Endothelial cell (in vitro differentiated cells): ENCODE results near the gene ATP5ME. TPM values are rescaled to one million over a fixed set of nuclear protein-coding genes. Genes with fewer than 3 reads are reported as not detected.
"Not testable (repeated sequence)": the region's sequence is repeated elsewhere in the genome, so short reads cannot be mapped to it uniquely, and the experiment has no call there.

Experiments used
- DNase-seq: peaks from one replicate; pipeline ENCODE4 v3.0.0; 2021; ENCODE audit warnings: low spot score
- H3K27ac Mint-ChIP-seq: one replicate; pipeline ENCODE4 v1.8.0; 2021; ENCODE audit warnings: mixed read lengths, inconsistent platforms; ENCODE audit not compliant: unreplicated experiment
- H3K27me3 Mint-ChIP-seq: one replicate; pipeline ENCODE4 v1.8.0; 2021; ENCODE audit warnings: mild to moderate bottlenecking, moderate library complexity, mixed read lengths, inconsistent platforms; ENCODE audit not compliant: unreplicated experiment
- H3K36me3 Mint-ChIP-seq: one replicate; pipeline ENCODE4 v1.8.0; 2021; ENCODE audit warnings: mild to moderate bottlenecking, low read depth, mixed read lengths, inconsistent platforms; ENCODE audit not compliant: unreplicated experiment
- H3K4me1 Mint-ChIP-seq: one replicate; pipeline ENCODE4 v1.8.0; 2021; ENCODE audit warnings: mild to moderate bottlenecking, mixed read lengths, inconsistent platforms; ENCODE audit not compliant: unreplicated experiment
- H3K4me3 Mint-ChIP-seq: one replicate; pipeline ENCODE4 v1.8.0; 2021; ENCODE audit warnings: mild to moderate bottlenecking, mixed read lengths, inconsistent platforms; ENCODE audit not compliant: unreplicated experiment
- H3K9me3 Mint-ChIP-seq: one replicate; pipeline ENCODE4 v1.8.0; 2021; ENCODE audit warnings: mixed read lengths, inconsistent platforms; ENCODE audit not compliant: unreplicated experiment
- total RNA-seq: library from RNA; stranded (reverse); fragmentation: NEBNext Ultra II Directional; extraction: Animal tissue kit (Norgen Biotek cat#: 25700); gene quantifications from one replicate; pipeline ENCODE4 v1.2.1, GENCODE V29; 2021; ENCODE audit not compliant: unreplicated experiment
- TF ChIP-seq, protein P1 (sequence below): fragments of 200-600 bp; sonication (generic); IDR thresholded peaks from one replicate; pipeline ENCODE4 v1.5.0; 2021; ENCODE audit warnings: antibody characterized with exemption; ENCODE audit not compliant: unreplicated experiment

Gene ATP5ME
- total RNA-seq, 1 donor from 2014 or later: 289 TPM

DNA sequence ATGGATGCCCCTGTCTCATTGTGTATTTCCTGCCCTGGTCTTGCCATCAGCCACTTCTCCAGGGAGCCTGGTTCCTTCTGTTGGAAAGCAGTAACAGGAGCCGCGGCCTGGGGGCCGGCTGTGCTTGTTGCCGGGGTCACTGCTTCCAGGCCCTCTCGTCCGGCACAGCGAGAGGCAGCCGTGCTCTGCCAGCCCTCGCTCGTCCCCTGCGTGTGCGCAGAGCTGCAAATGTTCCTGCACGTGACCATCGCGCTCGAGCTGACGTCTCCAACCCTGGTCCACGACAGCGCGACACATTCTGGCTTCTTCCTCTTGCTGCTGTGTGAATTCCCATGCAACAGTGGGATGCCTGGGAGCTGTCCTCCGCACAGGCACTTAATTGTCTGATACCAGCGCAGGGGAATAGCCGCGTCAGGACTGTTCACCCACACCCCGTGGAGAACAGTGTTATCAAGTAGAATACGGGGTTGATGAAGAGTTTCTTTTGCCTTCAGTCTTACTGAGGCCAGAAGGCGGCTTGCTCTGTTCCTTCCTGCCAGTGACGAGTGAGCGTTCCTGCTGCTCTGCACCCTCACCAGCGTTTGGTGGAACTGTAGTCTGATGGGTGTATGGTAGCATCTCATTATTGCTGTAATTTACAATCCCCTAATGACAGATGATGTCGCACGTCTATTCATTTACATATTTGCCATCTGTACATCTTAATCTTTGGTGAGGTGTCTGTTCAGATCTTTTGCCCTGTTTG is 36.4 kb downstream of the ATP5ME start:
- Mint-ChIP-seq H3K4me3 (no peak overlapping the region), H3K27ac (no peak overlapping the region), H3K4me1 (no peaks in the 10 kb centered on the region), H3K27me3 (peaks cover 10% of the 10 kb centered on the region), H3K9me3 (peaks cover 2% of the 10 kb centered on the region), H3K36me3 (peaks cover 2% of the 10 kb centered on the region)
- no peak for DNase-seq
- TF ChIP-seq, protein P1, sequence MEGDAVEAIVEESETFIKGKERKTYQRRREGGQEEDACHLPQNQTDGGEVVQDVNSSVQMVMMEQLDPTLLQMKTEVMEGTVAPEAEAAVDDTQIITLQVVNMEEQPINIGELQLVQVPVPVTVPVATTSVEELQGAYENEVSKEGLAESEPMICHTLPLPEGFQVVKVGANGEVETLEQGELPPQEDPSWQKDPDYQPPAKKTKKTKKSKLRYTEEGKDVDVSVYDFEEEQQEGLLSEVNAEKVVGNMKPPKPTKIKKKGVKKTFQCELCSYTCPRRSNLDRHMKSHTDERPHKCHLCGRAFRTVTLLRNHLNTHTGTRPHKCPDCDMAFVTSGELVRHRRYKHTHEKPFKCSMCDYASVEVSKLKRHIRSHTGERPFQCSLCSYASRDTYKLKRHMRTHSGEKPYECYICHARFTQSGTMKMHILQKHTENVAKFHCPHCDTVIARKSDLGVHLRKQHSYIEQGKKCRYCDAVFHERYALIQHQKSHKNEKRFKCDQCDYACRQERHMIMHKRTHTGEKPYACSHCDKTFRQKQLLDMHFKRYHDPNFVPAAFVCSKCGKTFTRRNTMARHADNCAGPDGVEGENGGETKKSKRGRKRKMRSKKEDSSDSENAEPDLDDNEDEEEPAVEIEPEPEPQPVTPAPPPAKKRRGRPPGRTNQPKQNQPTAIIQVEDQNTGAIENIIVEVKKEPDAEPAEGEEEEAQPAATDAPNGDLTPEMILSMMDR: no peak

DNA sequence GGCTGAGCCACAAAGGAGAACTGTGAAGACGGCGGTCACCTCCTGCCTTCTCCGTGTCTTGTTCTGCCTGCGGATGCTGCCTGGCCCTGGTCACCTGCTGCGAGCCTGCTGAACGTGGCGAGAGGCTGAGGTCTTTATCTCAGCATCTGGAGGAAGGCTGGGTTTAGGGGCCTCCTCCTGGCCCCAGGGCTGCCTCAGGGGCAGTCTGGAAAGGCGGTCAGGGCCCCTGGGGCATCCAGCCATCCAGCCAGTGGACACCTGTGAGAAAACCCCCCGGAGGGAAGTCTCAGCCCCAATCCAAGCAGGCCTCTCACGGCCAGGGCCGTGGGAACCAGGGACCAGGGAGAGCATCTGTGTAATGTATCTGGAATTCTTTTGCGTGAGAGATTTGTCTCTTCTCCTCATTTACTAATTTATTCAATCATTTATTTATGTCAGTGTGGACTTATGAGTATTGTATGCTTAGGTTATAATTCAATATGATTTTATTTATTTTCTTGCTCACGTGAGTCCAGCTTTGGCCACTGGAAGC is 37.4 kb downstream of the ATP5ME start:
- Mint-ChIP-seq H3K9me3 (peaks cover 6% of the 10 kb centered on the region), H3K27me3 (peaks cover 18% of the 10 kb centered on the region), H3K4me1 (no peaks in the 10 kb centered on the region), H3K36me3 (peaks cover 10% of the 10 kb centered on the region), H3K4me3 (no peak overlapping the region), H3K27ac (no peak overlapping the region)
- TF ChIP-seq, protein P1: no peak
- DNase-seq: no peak

DNA sequence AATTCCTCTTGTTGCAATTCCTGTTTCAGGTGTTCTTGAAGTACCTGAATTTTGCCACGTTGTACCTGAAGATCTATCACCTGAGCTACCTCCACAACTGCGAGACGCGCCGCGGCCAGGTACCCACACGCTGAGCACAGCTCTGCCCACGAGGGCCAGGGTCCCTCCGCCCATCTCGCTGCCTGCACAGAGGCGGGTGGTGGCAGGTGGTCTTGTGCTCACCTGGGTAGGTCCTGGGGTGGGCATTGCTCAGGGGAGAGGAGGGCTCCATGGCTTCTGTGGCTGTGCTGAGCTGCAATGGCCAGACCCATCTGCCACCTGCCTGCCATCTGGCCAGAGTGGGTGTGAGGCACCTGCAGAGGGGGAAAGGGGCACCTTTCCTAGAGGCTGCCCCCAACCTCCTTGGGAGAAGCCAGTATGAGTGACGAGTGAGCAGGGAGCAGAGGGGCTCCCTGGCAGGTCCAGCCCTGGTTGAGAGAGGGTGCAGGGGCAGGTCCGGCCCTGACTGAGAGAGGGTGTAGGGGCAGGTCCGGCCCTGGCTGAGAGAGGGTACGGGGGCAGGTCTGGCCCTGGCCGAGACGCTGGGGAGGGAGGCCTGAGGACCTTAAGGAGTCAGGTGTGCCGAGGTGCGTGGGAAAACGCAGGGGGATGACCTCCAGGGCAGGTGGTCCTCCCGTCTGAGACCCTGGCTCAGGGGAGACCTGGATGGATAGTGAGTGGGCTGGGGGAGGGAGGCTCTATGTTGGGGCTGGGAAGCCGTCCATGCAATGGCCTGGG is 38.0 kb downstream of the ATP5ME start:
- Mint-ChIP-seq H3K27ac (peak overlapping the region; percentile 30), H3K4me1 (no peaks in the 10 kb centered on the region), H3K9me3 (peaks cover 6% of the 10 kb centered on the region), H3K36me3 (peaks cover 15% of the 10 kb centered on the region), H3K27me3 (peaks cover 25% of the 10 kb centered on the region), H3K4me3 (no peak overlapping the region)
- DNase-seq: no peak
- TF ChIP-seq, protein P1: no peak

DNA sequence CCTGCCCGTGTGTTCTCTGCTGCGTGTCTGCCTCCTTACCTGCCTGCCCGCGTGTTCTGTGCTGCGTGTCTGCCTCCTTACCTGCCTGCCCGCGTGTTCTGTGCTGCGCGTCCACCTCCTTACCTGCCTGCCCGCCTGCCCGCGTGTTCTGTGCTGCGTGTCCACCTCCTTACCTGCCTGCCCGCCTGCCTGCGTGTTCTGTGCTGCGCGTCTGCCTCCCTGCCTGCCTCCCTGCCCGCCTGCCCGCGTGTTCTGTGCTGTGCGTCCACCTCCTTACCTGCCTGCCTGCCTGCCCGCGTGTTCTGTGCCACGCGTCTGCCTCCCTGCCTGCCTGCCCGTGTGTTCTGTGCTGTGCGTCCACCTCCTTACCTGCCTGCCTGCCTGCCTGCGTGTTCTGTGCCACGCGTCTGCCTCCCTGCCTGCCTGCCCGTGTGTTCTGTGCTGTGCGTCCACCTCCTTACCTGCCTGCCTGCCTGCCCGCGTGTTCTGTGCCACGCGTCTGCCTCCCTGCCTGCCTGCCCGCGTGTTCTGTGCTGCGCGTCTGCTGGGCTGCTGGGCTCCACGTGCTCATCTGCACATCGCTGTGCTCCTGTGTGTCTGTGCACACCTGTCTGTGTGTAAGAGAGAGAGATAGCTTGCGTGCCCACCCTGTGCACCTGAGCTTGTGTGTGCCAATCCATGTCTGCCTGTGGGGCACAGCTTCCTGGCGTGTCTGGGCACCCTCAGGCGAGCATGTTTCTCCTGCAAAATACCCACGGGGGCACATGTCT is 38.8 kb downstream of the ATP5ME start:
- H3K9me3 Mint-ChIP-seq, H3K4me1 Mint-ChIP-seq, DNase-seq, H3K4me3 Mint-ChIP-seq: not testable (repeated sequence)
- H3K27ac Mint-ChIP-seq: peak overlapping the region; percentile 30
- peaks cover 19% of the 10 kb centered on the region for H3K36me3 Mint-ChIP-seq
- peaks cover 29% of the 10 kb centered on the region for H3K27me3 Mint-ChIP-seq

DNA sequence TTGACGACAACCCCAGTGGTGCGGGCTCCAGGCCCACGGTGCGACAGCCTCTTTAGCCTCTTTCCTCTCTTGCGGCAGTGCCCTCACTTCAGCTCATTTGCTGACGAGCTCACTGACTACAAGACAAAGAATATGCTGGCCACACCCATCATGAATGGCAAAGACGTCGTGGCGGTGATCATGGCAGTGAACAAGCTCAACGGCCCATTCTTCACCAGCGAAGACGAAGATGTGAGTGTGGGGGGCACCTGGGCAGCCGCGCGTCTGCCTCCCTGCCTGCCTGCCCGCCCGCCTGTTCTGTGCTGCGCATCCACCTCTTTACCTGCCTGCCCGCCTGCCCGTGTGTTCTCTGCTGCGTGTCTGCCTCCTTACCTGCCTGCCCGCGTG is 39.5 kb downstream of the ATP5ME start:
- H3K36me3 Mint-ChIP-seq: peaks cover 19% of the 10 kb centered on the region
- DNase-seq: no peak

More for the DNA sequence above, 39.5 kb downstream of the ATP5ME start:
- no peak overlapping the region for H3K4me3 Mint-ChIP-seq
- no peaks in the 10 kb centered on the region for H3K4me1 Mint-ChIP-seq
- H3K27me3 Mint-ChIP-seq: peaks cover 29% of the 10 kb centered on the region
- H3K27ac Mint-ChIP-seq: no peak overlapping the region
- TF ChIP-seq, protein P1: no peak
- H3K9me3 Mint-ChIP-seq: peaks cover 6% of the 10 kb centered on the region
